Jurkat, Clone E6-1 (cell line): ENCODE data around the gene GPR15.

Source experiments
- DNase-seq: peaks from one replicate; pipeline ENCODE4 v3.0.0-alpha.2; 2011; ENCODE audit warnings: low read depth, low spot score
- H3K4me3 ChIP-seq: 2 replicates; pipeline ENCODE4 v1.5.1; 2011; ENCODE audit warnings: mild to moderate bottlenecking, low read length, control low read depth, moderate library complexity

The GPR15 gene

DNA sequence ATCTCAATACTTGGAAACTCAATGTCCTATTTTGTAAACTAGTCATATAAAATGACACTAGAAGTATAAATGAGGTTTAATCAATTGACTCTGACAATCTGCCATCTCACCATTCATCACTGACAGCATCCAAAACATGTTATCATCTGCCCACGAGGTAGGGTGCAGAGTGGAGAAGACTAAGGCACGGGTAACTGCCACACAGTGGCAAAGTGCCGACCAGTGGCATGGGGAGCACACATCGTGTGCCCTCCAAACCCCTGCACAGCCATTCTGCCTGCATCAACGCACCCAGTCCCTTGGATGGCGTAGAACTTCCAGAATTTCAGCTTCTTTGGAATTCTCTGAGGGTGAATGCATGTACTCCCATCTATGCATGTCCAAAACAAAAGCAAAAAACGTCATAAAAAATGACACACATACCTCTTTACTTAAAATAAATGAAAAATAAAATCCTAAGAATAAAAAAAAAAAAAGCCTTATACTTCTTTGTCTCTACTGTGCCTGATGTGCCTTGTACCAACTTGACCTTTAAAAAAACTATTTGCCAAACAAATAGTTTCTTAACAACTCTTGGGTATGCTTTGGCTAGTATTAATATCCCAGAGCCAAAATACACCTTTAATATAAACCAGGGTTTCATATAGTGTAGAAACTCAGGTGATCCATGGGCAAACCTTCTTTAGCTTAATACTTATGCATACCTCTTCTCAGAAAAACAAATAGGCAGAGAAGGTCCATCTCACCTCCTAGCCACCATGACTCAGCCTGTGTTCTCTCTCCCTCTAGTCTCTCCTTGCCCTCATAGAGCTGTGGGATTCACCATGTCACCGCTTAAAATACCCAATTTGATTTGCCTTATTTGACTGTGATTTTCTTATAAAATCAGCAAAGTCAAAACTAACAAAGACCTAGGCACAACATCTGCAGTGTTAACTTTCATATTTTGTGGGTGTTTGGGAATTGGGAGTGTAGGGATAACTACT, 48.9 kb downstream of the GPR15 start:
- DNase-seq: no peak
- no peak overlapping the region for H3K4me3 ChIP-seq

DNA sequence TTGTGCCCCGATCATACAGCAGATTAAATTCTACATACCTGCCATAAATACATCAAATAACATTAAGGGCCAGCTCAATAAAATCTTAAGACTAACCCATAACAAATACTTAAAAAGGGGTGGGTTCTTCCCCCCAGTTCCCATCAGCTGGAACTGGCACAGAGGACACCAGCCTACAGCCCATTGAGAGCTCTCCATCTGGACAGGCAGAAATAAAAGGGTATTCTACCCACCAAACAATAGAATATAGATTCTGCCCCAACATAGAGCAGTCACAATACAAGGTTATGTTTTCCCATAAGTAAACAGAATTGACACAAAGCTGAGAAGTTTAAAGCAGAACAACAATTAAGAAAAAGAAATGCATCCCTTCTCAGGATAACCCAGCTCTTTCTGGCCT, 49.7 kb downstream of the GPR15 start:
- no peak for DNase-seq
- H3K4me3 ChIP-seq: no peak overlapping the region

DNA sequence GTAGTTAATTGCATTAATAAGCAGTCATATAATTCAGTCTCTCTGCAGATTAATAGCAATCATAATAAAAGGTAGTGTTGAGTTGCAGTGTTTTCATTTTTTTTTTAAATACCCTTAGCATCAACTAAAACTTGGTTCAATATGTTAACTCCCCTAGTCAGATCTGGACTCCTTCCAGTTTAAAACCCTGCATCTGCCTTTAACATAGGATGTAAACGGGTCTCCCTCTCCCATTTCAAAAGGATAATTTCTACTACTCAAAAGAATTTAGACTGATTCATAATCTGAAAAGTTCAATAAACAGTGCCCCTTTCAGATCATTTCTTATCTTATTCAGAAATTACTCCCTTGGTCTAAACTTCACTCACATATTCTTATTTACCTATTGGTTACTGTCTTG, 50.3 kb downstream of the GPR15 start:
- H3K4me3 ChIP-seq: no peak overlapping the region
- DNase-seq: no peak

DNA sequence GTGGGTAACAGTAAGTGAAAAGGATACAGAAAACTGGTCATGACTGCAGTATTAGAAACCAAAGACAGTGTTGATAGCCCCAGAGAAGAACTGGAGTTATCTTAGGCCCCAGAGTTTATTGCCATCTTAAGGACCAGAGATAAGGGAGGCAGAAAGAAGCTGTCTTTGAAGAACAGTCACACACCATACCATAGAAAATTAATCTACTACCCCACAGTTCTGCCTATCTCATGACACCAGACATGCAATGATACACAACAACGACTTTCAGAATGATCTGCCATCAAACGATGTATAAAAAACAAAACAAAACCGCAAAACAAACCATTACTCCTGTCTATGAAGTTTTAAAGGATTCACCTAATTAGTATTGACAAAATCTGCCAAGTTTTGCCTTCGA, 52.0 kb downstream of the GPR15 start:
- DNase-seq: no peak
- no peak overlapping the region for H3K4me3 ChIP-seq
